Fibroblast of skin of abdomen (primary cell): Measurements from ENCODE around the gene DAAM1.

ENCODE experiments used
- DNase-seq: peaks from one replicate; pipeline ENCODE4 v3.0.0-alpha.2; 2013

DAAM1 gene

GRCh38 chr14:59344016-59344415 lies 155.5 kb downstream of the DAAM1 start:
- DNase-seq, result peak; percentile 31

- DNase-seq, result no peak
Measured at GRCh38 chr14:59344691-59345455, 156.4 kb downstream of the DAAM1 start.

- DNase-seq, result no peak
Measured at GRCh38 chr14:59346329-59346728, 157.9 kb downstream of the DAAM1 start.

- no peak for DNase-seq
Measured at GRCh38 chr14:59346796-59347510, 158.5 kb downstream of the DAAM1 start.

- no peak for DNase-seq
Measured at GRCh38 chr14:59347511-59347900, 159.0 kb downstream of the DAAM1 start.

GRCh38 chr14:59347915-59348314 lies 159.4 kb downstream of the DAAM1 start:
- DNase-seq, result no peak

GRCh38 chr14:59349258-59349701 lies 160.8 kb downstream of the DAAM1 start:
- no peak for DNase-seq

- DNase-seq, result no peak
Measured at GRCh38 chr14:59352961-59353360, 164.5 kb downstream of the DAAM1 start.

- DNase-seq, result peak; percentile 63
Measured at GRCh38 chr14:59354666-59355065, 166.2 kb downstream of the DAAM1 start.

- DNase-seq, result no peak
Measured at GRCh38 chr14:59355091-59355490, 166.6 kb downstream of the DAAM1 start.

GRCh38 chr14:59356312-59356711 lies 167.8 kb downstream of the DAAM1 start:
- DNase-seq, result no peak

GRCh38 chr14:59356767-59357166 lies 168.3 kb downstream of the DAAM1 start:
- no peak for DNase-seq

- peak; percentile 86 for DNase-seq
Measured at GRCh38 chr14:59358102-59358501, 169.6 kb downstream of the DAAM1 start.

GRCh38 chr14:59358784-59359183 lies 170.3 kb downstream of the DAAM1 start:
- no peak for DNase-seq

GRCh38 chr14:59359431-59360124 lies 171.1 kb downstream of the DAAM1 start:
- DNase-seq, result peak; percentile 45

- DNase-seq, result no peak
Measured at GRCh38 chr14:59360233-59360632, 171.8 kb downstream of the DAAM1 start.

- DNase-seq, result peak; percentile 48
Measured at GRCh38 chr14:59360923-59361794, 172.7 kb downstream of the DAAM1 start.

GRCh38 chr14:59362513-59362912 lies 174.0 kb downstream of the DAAM1 start:
- DNase-seq, result peak; percentile 14

- DNase-seq, result peak; percentile 43
Measured at GRCh38 chr14:59363531-59364226, 175.2 kb downstream of the DAAM1 start.

- no peak for DNase-seq
Measured at GRCh38 chr14:59370158-59370742, 181.8 kb downstream of the DAAM1 start.

- no peak for DNase-seq
Measured at GRCh38 chr14:59371771-59372170, 183.3 kb downstream of the DAAM1 start.
